HG02759 (cell line): ENCODE measurements around the gene ENO2.
A peak's percentile ranks its signal among the peaks of the same experiment; 100 is the strongest.

Experiments
- ATAC-seq: cut with Tn5 transposase; IDR thresholded peaks from one replicate; pipeline ENCODE4 v1.9.1; 2021; ENCODE audit warnings: mild to moderate bottlenecking, moderate library complexity; ENCODE audit not compliant: unreplicated experiment

ENO2 gene

GRCh38 chr12:6959058-6959804, 44.9 kb downstream of the ENO2 start:
- ATAC-seq, result peak; percentile 58

DNA sequence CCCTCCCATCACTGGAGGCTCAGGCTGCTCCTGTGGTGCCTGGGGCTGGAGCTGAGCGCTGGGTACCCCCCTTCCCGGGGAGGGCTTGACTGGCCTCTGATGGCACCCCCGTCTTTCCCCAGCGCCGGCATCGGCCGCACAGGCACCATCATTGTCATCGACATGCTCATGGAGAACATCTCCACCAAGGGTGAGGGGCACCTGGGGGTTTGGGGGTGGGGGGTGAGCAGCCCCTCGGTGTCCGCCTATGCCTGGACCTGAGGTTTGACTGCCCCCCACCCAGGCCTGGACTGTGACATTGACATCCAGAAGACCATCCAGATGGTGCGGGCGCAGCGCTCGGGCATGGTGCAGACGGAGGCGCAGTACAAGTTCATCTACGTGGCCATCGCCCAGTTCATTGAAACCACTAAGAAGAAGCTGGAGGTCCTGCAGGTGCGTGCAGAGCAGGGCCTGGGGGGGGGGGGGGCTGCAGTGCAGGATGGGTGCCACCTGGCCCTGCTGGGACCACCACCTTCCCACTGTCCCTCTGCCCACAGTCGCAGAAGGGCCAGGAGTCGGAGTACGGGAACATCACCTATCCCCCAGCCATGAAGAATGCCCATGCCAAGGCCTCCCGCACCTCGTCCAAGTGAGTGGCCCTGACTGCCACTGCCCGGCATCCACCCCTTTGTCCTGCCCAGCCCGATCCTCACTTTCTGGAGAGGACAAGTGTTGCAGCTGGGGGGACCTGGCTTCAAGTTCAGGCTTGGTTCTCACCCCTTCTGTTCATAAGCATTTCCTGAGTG, 45.6 kb downstream of the ENO2 start:
- no peak for ATAC-seq

DNA sequence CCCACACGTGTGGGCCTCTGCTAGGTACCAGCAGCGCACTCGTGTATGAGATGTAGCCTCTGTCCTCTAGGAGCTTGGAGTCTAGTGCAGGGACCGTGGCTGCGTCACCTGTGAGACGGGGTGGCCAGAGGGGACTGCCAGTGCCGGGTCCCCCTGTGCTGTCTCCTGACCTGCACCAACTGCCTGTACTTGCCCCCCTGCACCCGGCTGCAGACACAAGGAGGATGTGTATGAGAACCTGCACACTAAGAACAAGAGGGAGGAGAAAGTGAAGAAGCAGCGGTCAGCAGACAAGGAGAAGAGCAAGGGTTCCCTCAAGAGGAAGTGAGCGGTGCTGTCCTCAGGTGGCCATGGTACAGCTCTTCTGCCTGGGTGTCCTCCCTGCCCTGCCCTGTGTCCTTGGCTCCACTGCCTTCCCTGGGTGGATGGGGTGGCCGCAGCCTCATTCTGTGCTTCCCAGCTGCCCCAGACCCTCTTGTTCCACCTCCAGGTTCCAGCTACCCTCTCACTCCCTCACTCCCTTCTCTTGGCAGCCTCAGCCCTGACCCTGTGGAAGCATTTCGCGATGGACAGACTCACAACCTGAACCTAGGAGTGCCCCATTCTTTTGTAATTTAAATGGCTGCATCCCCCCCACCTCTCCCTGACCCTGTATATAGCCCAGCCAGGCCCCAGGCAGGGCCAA, 46.4 kb downstream of the ENO2 start:
- ATAC-seq, result no peak

- ATAC-seq, result no peak
These were observed 46.9 kb downstream of the ENO2 start for GRCh38 chr12:6961278-6961694.

GRCh38 chr12:6961695-6962284, 47.4 kb downstream of the ENO2 start:
- ATAC-seq, result no peak

DNA sequence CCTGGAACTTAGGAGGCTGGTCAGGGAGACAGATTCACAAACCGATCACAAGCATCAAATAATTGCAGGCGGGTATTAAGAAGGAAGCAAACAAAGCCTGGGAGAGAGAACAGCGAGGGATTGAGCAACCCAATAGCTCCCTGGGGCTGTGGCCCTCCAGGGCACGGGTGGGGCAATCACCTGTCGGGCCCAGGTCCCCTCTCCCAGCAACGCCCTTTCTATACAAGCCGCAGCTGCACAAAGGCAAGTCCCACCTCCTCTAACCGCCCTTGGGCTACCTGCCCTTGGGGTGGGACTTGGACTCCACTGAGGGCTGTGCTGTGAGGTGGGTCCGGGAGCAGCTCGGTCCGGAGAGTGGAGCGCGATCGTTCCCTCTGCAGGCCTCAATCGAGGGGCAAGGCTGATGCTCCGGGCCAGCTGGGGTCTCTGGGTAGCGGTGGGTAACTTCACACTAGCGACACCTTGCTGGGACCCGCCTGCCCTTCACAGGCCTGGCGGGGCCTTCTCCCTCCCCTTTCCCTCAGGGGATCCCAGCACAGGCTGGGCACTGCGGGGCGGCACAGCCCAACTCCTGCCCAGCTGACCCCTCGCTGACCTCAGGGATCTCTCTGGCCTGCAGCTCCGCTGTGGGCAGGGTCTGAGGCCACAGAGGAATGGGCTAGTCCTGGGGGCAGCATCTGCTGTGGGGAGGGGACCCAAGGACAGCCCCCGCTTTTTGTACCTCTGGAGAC, 48.1 kb downstream of the ENO2 start:
- no peak for ATAC-seq

GRCh38 chr12:6963016-6963731, 48.8 kb downstream of the ENO2 start:
- ATAC-seq, result no peak

GRCh38 chr12:6963791-6964413, 49.5 kb downstream of the ENO2 start:
- ATAC-seq, result no peak

DNA sequence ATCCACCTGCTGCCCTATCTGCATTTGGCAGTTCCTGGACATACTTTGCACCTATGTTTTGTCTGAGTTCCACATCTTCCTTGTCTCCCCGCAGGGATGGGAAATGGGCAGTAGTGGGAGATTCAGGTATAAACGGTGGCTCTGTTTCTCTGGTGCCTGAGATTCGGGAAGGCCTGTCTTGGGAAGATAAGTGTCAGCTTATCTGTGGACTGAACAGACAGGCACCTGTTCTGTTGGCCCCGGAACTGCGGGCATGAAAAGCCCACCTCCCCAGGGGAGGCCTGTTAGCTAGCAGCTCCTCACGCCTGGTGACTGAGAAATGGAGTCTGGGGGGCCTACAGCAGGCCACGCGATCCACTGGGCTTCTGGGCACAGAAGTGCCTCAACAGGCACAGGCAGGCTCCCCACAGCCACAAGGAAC, 50.2 kb downstream of the ENO2 start:
- no peak for ATAC-seq

GRCh38 chr12:6965026-6965661, 50.8 kb downstream of the ENO2 start:
- peak; percentile 52 for ATAC-seq

DNA sequence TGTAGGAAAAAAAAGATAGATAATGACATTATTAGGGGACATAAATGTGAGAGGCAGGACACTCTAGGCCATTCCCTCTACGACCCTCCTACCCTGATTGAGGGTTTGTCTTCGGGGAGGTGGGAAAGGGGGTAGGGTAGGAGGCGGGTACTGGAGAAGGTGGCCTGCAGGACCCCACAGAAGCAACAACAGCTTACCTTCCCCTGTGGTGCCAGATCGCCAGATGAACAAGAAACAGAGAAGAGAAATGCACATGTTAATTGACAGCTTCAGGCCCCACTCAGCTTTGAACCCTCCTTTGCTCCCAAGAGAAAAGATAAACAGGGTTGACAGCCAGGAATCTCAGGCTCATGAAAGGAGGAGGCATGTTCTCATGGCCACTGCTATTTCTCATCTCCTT, 51.3 kb downstream of the ENO2 start:
- ATAC-seq, result no peak

GRCh38 chr12:6966351-6966750, 52.0 kb downstream of the ENO2 start:
- ATAC-seq, result no peak

DNA sequence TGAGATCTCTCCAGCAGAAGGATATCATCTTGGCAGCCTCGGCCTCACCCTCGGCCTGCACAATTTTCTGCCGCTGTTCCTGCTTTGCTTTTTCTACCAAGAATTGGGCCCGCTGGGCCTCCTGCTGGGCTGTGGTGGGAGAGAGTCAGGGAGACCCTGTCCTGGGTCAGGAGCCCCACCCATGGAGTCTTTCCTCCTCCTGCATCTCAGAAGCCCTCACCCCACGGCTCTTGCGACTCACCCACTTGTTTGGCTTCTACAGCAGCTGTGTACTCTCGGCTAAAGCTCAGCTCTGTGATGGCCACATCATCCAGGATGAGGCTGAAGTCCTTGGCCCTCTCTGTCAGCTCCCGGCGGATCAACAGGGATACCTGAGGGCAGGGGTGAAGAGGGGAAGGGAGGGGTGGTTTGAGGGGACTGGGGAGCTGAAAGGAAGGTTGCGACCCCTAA, 53.3 kb downstream of the ENO2 start:
- ATAC-seq, result no peak

GRCh38 chr12:6968426-6968825, 54.0 kb downstream of the ENO2 start:
- ATAC-seq, result no peak

DNA sequence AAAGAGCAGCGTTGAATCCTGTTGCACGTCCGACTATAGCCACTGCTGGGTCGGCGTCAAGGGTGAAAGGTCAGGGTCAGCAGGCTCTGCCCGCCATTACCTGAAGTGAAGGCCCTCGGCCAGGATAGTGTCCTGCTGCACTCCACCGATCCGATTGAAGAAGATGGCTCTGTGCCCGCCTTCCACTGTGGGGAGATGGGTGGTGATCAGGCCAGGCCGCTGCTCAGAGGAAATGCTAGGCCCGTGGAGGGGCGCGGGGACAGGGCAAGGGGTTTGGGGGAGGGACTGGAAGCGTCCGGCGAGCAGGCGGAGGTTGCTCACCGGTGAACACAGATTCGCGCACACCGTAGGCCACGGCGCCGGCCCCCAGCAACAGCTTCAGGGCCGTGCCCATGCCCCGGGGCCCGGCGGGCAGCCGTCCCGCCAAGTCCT, 55.7 kb downstream of the ENO2 start:
- ATAC-seq, result peak; percentile 34
